HepG2 (cell line): ENCODE data around the gene SRSF3. TPM values are rescaled to one million over a fixed set of nuclear protein-coding genes. Genes with fewer than 3 reads are reported as not detected.

Source experiments
- AKAP8 ChIP-seq: sonication (generic); formaldehyde crosslinking; IDR thresholded peaks from 2 replicates; pipeline ENCODE4 v1.5.1; 2020; ENCODE audit warnings: mild to moderate bottlenecking, missing genetic modification reagents
- E2F1 ChIP-seq: sonication (generic); formaldehyde crosslinking; IDR thresholded peaks from 2 replicates; pipeline ENCODE4 v1.5.0; 2020; ENCODE audit warnings: missing genetic modification reagents
- ELF1 ChIP-seq: sonication (generic); formaldehyde crosslinking; IDR thresholded peaks from 2 replicates; pipeline ENCODE4 v1.4.0; 2020; ENCODE audit warnings: missing genetic modification reagents
- HMG20A ChIP-seq: IDR thresholded peaks from 2 replicates; pipeline ENCODE4 v1.6.1; 2016; ENCODE audit warnings: borderline replicate concordance
- HMGXB4 ChIP-seq, 2 experiments: sonication (generic) in 1 of 2; formaldehyde crosslinking in 1 of 2; IDR thresholded peaks; 2 replicates each; pipeline versions ENCODE4 v1.4.0 to v1.6.1; 2018 to 2020; ENCODE audit warnings: missing genetic modification reagents in 2 of 2, borderline replicate concordance in 1 of 2, low read depth in 1 of 2, mild to moderate bottlenecking in 1 of 2, missing biosample characterization in 1 of 2
- KLF15 ChIP-seq: sonication (generic); formaldehyde crosslinking; IDR thresholded peaks from 2 replicates; pipeline ENCODE4 v1.8.1; 2023; ENCODE audit warnings: borderline replicate concordance, mild to moderate bottlenecking, inconsistent platforms, missing genetic modification reagents, mixed read lengths
- MAX ChIP-seq: IDR thresholded peaks from 2 replicates; pipeline ENCODE4 v1.6.1; 2012; ENCODE audit warnings: inconsistent platforms
- NBN ChIP-seq: fragments of 450-650 bp; conservative IDR thresholded peaks from 2 replicates; pipeline ENCODE4 v1.6.1; 2017
- SPEN ChIP-seq: sonication (generic); formaldehyde crosslinking; IDR thresholded peaks from 2 replicates; pipeline ENCODE4 v1.5.1; 2020; ENCODE audit warnings: low read depth, mild to moderate bottlenecking, missing genetic modification reagents
- SRSF1 ChIP-seq: fragments of 200-400 bp; formaldehyde crosslinking; optimal IDR thresholded peaks from 2 replicates; pipeline ENCODE3; 2017; ENCODE audit warnings: mild to moderate bottlenecking, low read depth, low read length, moderate library complexity
- SRSF9 ChIP-seq: fragments of 200-400 bp; formaldehyde crosslinking; IDR thresholded peaks from 2 replicates; pipeline ENCODE4 v1.6.1; 2018; ENCODE audit warnings: borderline replicate concordance, mild to moderate bottlenecking, low read depth, low read length; ENCODE audit not compliant: insufficient read depth, poor library complexity, severe bottlenecking
- SRY ChIP-seq: sonication (generic); formaldehyde crosslinking; IDR thresholded peaks from 2 replicates; pipeline ENCODE4 v1.8.0; 2022; ENCODE audit warnings: mild to moderate bottlenecking, missing genetic modification reagents
- TMF1 ChIP-seq: sonication (generic); formaldehyde crosslinking; IDR thresholded peaks from 2 replicates; pipeline ENCODE4 v1.8.1; 2022; ENCODE audit warnings: low read depth, missing genetic modification reagents
- ZBTB7A ChIP-seq: sonication (generic); formaldehyde crosslinking; IDR thresholded peaks from 2 replicates; pipeline ENCODE4 v1.8.0; 2022; ENCODE audit warnings: mild to moderate bottlenecking, missing genetic modification reagents
- ZNF160 ChIP-seq: sonication (generic); formaldehyde crosslinking; IDR thresholded peaks from 2 replicates; pipeline ENCODE4 v1.8.0; 2022; ENCODE audit warnings: mild to moderate bottlenecking, inconsistent platforms, missing genetic modification reagents
- ZNF280B ChIP-seq: sonication (generic); formaldehyde crosslinking; IDR thresholded peaks from 2 replicates; pipeline ENCODE4 v1.5.0; 2020; ENCODE audit warnings: missing genetic modification reagents, mild to moderate bottlenecking, borderline replicate concordance
- ZNF441 ChIP-seq: sonication (generic); formaldehyde crosslinking; IDR thresholded peaks from 2 replicates; pipeline ENCODE4 v1.7.0; 2021; ENCODE audit warnings: missing genetic modification reagents, borderline replicate concordance
- ZNF468 ChIP-seq: sonication (generic); formaldehyde crosslinking; IDR thresholded peaks from 2 replicates; pipeline ENCODE4 v1.8.0; 2022; ENCODE audit warnings: mild to moderate bottlenecking, moderate library complexity, missing genetic modification reagents
- ZNF512B ChIP-seq: sonication (generic); formaldehyde crosslinking; IDR thresholded peaks from 2 replicates; pipeline ENCODE4 v1.5.1; 2020; ENCODE audit warnings: missing genetic modification reagents, mild to moderate bottlenecking, borderline replicate concordance
- ZNF567 ChIP-seq: sonication (generic); formaldehyde crosslinking; IDR thresholded peaks from 2 replicates; pipeline ENCODE4 v1.8.1; 2023; ENCODE audit warnings: mild to moderate bottlenecking, missing genetic modification reagents, borderline replicate concordance
- ZNF644 ChIP-seq: IDR thresholded peaks from 2 replicates; pipeline ENCODE4 v1.6.1; 2016; ENCODE audit warnings: low read depth
- ZNF737 ChIP-seq: sonication (generic); formaldehyde crosslinking; IDR thresholded peaks from 2 replicates; pipeline ENCODE4 v1.5.0; 2020; ENCODE audit warnings: missing genetic modification reagents, mild to moderate bottlenecking, borderline replicate concordance
- polyA plus RNA-seq, 8 experiments: library from polyadenylated mRNA; depleted of rRNA in 3 of 8; stranded (reverse) in 7 of 8; unstranded in 1 of 8; fragments of >200 nt; fragmentation: Illumina TruSeq in 4 of 8; extraction: Trizol in 4 of 8; gene quantifications; 2 replicates each; pipeline versions ENCODE4 v1.2.1 to v1.2.3, GENCODE V29; 2011 to 2016; ENCODE audit warnings: low read depth in 4 of 8, missing spikeins in 1 of 8, mixed read lengths in 1 of 8; ENCODE audit not compliant: insufficient read depth in 1 of 8
- total RNA-seq, 5 experiments: library from RNA; depleted of rRNA; stranded (reverse); fragments of >200 nt; fragmentation: Illumina TruSeq; extraction: Trizol; gene quantifications; 2 replicates each; pipeline ENCODE4 v1.2.3, GENCODE V29; 2016; ENCODE audit warnings: low read depth in 1 of 5

The SRSF3 gene
- total and polyA plus RNA-seq, 2 of the 13 experiments (the other 11 are each of a cell fraction or from before 2014, with no cell fraction given): 206 to 684 TPM

- peak; percentile 76 to 92; a peak in 3 of 4 replicates for TF ChIP-seq HMGXB4 (CRISPR knock-in tag; IDR thresholded peaks at IDR 0.05; ENCODE audit: borderline replicate concordance in 1 of 2, low read depth in 1 of 2)
- peak; percentile 78; the same call in 1 of the 2 replicates for TF ChIP-seq ZNF512B
- no peak for TF ChIP-seq ZNF644
- TF ChIP-seq ZBTB7A (CRISPR knock-in tag): no peak
- peak; percentile 76 for TF ChIP-seq SPEN
- TF ChIP-seq ZNF567 (CRISPR knock-in tag): no peak
- peak; percentile 72; the same call in 1 of the 2 replicates for TF ChIP-seq AKAP8 (CRISPR knock-in tag)
- no peak; the same call in 1 of the 2 replicates for TF ChIP-seq ZNF160
- TF ChIP-seq TMF1 (CRISPR knock-in tag): no peak
- no peak for TF ChIP-seq ZNF468 (CRISPR knock-in tag)
- TF ChIP-seq HMG20A (CRISPR knock-in tag): no peak
- TF ChIP-seq E2F1 (CRISPR knock-in tag): no peak; the same call in 1 of the 2 replicates
- peak; percentile 89 for TF ChIP-seq SRSF1
- TF ChIP-seq ZNF737 (CRISPR knock-in tag): no peak
- peak; percentile 71; the same call in 1 of the 2 replicates for TF ChIP-seq MAX
- TF ChIP-seq KLF15: 0 out of 2 replicates have a peak, but pooled peaks have one; percentile 82
- no peak for TF ChIP-seq NBN
- TF ChIP-seq ELF1 (CRISPR knock-in tag): peak; percentile 39; the same call in 1 of the 2 replicates
- TF ChIP-seq ZNF280B (CRISPR knock-in tag): peak; percentile 89
- TF ChIP-seq SRY: peak; percentile 85
- TF ChIP-seq ZNF441: peak; percentile 83
- no peak for TF ChIP-seq SRSF9
Observed at GRCh38 chr6:36546920-36547645, 47.1 kb upstream of the SRSF3 start, which contains the start of gene STK38 (continued).
